GM18861 (cell line): Measurements from ENCODE around the gene JMJD6.

Experiments used
- ATAC-seq: cut with Tn5 transposase; IDR thresholded peaks from one replicate; pipeline ENCODE4 v1.9.1; 2021; ENCODE audit not compliant: unreplicated experiment

Gene JMJD6

DNA sequence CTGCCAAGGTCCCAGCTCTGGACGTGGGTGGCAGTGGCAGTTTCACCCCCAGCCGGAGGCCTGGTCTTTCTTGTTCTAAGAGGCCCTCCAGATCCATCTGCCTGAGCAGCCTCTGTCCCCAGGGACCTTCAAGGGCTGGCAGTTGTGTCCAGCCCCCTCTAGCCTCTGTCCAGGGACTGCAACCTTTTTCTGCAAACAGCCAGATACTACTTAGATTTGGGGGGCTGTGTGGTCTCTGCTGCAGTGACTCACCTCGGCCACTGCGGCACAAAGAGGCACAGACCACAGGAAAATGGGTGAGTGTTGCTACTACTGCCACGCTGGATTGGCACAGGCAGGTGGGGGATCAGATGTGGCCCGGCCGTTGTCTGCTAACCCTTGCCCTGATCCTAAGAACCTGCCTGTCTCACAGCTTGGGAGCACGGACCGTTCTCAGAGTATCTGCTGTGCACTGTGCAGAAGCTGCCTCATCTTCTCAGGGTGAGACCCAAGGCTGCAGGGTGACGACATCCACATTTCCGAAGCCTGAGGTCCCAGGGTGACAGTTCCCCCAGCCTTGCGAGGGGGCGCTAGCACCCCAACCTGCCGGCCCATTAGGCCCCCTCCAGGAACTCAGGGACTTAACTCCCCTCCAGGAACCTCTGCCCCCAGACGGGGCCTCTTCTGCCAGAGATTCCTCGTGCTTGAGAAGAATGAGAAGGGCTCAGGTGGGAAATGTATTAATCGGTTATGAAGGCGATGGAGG is 43.2 kb downstream of the JMJD6 start:
- ATAC-seq = no peak

DNA sequence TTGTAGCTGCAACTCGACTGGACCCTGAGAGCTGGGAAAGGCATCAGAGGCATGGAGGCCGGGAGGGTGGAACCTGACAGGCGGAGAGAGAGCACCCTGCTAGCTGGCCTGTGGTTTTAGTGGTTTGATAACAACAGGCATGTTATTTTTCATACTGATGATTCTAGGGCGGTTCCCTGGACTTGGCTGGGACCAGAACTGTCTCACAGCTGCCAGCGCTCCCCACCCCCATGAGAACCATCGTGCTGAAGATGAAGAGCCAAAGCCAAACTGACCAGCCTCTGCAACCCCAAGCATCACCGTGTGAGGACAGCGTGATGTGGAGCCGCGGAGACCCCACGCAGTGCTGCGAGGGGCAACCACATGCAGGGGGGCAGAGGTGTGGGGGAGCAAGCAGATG is 44.1 kb downstream of the JMJD6 start:
- ATAC-seq = no peak

DNA sequence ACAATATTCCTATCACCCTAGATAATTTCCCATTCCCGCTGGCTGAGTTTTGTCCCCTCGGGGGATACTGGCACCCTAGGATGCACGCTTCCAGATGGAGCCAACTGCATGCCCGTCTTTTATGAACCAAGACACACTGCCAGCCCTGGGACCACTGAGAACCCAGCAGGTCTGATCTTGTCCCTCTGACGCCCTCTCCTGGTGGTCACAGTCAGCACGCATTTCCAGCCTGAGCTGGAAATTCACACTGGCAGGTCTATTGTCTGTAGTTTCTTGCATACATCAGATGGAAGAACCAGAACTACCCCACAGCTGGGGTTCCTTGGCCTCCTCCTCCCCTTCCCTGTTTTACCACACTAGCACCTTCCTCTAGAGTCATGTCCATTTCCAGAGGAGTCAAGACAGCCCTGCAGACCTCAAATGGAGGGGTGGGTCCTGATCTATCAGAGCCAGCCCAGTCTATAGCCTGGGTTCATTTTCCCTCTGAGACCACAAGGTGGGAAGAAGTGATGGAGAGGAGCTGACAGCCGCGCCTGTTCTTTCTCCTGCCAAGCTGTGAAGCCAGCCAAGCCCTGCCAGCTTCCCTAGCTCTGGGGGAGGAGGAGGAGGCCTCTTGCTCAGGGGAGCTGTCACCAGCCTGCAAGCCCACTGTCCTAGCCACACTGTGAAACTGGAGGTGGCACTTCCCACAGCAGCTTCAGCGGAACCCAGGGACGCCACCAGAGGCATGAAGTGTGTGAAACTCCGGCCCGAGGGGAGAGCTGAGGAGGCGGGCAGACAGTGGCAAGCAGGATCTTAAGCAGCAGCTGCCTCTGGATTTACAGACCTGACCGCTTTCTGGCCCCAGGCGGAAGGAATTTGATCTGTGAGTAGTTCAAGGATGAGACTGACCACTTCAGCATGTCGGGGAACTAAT is 44.9 kb downstream of the JMJD6 start:
- ATAC-seq = no peak

DNA sequence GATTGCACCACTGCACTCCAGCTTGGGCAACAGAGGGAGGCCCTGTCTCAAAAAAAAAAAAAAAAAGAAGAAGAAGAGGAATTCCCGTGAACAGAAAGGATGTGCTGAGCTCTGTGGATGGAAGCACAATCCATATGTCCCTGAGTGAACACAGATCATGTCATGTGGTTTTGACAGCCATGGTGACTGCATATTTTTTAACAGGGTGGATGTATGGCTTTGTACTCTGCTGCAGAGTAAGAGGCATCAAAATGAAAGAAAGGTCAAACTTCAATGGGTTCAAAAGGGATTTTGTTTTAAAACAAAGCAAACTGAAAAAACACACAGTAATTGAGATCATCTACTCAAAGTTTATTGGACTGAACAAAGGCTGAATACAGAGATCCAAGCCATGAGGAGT is 47.2 kb downstream of the JMJD6 start:
- ATAC-seq = no peak

DNA sequence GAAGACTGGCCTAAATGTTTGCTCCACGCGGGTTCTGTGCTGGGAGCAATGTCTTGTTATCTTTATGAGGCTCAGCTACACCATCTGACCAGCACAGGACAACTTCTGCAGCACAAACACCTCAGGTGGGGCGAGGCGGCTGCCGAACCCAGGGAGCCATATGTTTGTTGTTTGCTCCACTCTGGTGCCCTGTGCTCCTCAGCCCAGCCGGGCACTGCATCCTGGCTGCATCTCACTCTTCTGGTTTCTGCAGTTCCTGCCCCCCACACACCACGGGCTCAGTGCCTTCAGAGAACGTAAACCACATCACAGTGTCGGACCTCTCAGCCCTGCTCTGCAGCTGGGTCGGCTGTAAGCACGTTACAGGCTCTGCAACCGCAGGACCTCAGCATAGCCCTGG is 48.1 kb downstream of the JMJD6 start:
- ATAC-seq = no peak

DNA sequence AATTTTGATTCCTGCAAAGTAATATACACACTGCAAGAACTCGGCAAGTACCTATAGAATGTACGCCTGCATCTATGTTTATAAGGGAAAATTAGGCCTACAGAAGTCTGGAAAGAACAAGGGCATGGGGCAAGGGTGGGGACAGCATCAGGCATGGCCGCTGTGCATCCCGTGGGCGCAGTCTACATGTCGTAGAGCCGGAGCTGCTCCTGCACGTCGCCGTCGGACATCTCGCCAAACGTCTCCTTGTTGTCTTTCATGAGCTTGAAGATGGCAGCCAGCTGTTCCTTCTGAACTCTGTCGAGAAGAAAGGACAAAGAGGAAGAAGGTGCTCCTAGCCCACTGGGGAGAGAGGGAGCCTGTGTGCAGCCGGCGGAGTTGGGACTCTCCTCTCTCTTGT is 49.0 kb downstream of the JMJD6 start:
- ATAC-seq = no peak

DNA sequence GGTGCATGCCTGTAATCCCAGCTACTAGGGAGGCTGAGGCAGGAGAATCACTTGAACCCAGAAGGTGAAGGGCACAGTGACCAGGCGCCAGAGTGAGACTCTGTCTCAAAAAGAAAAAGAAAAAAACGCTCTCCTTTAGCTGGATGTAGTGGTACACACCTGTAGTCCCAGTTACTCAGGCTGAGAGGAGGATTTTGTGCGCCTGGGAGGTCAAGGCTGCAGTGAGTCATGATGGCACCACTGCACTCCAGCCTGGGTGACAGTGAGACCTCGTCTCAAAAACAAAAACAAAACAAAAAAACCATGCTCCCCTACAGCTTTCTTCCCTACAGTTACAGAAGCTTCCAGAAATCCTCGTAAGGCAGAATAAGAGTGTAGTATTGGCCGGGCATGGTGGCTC is 49.8 kb downstream of the JMJD6 start:
- ATAC-seq = no peak

DNA sequence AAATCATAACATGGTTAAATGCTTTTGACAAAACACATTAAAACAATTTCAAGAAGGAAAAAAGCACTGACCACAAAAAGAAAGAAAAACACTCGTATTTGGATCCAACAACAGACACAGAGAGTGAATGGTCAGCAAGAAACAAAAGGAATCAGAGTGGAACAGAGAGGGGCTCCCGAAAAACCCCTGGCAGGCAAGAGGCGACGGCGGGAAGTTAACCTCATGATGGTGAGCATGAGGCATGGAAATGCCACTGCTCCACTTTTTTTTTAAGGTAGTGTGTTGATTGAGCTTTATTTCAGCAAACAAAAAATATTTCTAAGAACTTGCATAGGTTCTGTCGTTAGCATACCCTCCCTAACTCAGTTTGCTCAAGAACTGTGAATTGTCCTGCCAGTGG is 50.8 kb downstream of the JMJD6 start:
- ATAC-seq = no peak

DNA sequence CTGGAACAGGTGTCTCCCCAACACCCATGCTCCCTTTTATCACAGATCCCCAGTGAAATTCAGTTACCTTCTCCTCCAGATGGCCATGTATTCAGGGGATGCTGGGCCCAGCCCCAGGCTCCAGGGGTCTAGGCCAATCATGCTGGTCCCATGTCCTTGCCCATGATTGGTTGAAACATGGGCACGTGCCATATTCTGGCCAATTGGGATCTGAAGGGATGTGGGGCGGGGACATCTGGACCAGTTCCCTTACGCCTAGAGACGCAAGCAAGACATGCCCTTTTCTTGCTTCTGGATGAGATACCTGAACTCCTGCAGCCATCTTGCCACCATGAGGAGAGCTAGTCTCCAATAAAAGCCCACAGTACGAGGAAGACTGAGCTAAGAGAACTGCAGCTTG is 51.8 kb downstream of the JMJD6 start:
- no peak for ATAC-seq

DNA sequence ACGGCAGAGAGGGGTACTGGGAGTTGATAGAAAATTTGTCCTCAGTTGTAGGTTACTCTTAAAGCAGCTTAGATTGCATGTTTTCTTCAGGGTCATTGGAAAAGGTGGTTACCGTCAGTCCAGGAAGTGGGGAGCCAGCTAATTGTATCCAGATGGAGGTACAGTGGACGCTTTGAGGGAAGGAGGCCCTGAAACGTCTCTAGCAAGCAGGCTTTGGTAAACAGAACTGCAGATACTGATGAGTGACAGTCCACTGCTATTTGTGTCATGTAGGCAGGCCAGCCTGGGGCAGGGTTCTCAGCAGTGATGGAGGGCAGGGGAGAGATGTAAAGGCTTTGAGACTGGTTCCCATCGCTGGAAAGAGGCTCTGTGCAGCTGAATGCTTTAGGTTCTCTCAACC is 52.7 kb downstream of the JMJD6 start:
- ATAC-seq = no peak

DNA sequence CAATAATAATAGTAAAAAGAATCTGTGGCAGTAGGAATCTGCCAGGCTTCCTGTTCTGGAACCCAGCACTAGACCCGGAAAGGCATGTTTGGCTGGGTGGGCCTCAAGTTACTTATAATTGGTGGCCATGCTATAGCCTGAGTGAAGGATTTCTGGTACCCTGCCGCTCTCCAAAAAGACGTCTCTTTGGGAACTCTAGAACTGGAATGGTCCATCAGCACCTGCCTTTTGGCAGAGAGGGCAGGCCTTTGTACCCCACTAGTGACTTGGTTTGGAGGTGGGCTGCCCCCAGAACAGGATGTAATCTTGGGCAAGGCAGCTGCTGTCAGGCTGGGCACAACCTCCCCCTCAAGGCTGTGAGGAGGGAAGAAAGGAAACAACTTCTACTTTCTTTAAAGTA is 53.5 kb downstream of the JMJD6 start:
- no peak for ATAC-seq

DNA sequence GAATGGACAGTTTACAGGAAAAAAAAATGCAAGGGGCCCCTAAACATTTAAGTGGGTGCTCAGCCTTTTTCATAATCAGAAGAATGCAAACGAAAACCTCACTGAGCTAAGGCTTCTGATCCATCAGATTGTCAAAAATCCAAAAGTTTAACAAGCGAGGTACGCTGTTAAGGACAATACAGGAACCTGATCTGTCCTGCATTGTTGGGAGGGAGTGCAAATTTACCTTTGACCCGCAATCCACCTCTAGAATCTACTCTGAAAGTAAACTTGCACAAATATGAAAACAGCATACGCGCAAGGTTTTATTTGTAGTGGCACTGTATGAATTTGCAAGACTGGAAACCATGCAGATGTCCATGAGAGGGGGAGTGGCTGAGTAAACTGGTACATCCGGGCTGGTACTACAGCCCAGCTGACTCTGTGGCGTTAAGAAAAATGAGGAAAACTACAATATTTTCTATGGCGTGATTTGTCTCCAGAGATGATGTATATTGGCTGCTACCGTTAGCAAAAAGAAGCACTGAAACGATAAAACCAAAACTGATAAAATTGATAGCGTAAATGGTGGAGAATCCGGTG is 54.0 kb downstream of the JMJD6 start:
- no peak for ATAC-seq

DNA sequence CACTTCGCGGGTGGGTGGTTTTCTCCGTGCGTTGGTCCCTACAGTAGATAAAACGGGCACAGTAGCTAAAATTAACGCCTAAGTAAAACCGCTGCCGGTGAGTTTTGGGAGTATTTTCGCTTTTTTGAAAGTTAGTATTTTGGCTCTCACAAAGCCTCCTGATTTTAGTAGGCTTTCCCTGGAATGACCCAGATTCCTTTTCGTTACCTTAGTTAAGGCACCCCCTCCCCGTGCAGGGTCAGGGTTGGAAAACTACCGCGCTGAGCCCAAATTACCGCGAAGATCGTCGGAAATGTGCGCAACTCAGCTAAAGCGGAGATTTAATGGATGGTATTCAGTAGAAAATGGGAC is 54.5 kb downstream of the JMJD6 start:
- no peak for ATAC-seq

DNA sequence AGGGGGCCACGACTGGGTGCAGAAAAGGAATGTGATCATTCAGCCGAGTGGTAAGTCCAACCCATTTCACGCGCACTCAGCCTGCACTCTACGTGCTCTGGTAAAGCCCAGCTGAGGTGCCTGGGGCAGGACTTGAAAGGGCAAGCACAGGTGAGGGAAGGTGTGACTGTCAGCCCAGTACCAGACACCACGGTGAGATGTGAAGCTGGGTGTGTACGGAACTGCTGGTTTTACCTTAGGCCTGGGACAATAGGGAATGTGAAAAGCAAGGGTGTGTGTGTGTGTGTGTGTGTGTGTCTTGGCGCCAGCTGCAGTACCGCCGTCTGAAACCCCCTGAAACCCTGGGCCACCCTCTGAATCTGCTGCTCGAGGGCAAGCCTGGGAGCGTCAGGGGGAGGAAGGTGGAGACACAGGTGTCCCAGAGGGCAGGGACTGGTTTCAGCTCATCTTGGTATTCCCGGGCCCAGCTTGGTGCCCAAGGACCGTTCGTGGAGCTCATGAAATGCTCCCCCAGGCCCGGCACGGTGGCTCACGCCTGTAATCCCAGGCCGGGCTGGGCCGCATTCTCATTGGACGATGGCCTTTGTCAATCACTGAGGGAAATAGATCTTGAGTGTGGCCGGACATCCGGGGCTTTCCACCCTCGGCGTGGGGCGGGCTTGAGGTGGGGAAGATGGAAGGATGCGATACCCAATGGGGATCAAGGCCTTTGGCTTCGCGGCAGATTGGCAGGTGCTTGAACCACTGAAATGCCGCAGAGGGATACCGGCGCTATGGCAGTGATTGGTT is 55.1 kb downstream of the JMJD6 start:
- ATAC-seq = peak; percentile 97

DNA sequence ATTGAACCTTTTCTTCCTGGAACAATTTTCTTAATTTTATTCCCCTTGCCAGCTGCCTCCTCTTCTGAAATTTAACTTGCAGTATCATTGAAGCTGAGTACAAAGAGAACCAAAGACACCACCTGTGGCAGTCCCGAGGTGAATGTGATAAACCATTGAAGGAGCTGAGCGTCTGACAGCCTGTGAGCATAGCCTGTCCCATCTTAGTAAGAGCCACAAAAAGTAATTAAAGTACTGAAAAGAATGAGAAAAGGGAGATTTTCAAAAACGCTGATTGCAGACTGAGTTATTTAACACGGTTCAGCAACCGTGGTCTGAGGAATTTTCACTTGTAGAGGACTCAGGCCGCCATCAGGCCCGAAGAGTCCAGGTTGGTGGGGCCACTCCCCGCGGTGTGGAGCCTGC is 55.7 kb downstream of the JMJD6 start:
- ATAC-seq = no peak

DNA sequence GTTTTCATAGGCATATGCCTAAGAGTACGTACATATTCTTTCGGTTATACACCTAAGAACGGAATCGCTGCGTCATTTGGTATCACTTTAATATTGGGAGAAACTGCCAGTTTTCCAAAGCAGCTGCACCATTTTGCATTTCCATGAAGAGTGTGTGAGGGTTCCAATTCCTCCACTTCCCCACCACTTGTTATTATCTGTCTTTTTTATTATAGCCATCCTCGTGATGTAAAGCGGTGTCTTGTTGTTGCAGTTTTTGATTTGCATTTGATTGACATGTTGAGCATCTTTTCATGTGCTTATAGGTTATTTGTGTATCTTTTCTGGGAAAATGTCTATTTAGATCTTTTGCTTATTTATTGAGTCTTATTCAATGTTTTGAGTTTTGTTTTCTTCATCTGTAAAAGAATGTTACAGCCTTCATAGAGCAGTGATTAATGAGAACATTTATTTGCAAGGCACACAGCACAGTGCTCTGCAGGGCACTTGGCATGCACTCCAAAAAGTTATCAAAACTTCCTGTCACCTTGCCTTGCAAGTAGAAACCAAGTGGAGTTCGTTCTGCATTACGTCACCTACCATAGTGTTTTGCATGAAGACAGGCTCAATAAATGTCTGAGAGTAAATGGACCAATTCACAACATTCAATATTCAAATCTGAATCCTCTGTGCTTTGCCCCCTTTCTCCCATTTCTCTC is 56.2 kb downstream of the JMJD6 start:
- ATAC-seq = no peak
